ENCODE measurements around the gene SPATA31D1.

SPATA31D1 gene

GRCh38 chr9:82022121-82022520 lies 33.5 kb downstream of the SPATA31D1 start:
- no peak for DNase-seq (ENCODE audit: low spot score)

- no peak for DNase-seq (ENCODE audit: low spot score)
These were observed 36.3 kb downstream of the SPATA31D1 start for GRCh38 chr9:82024908-82025307.

GRCh38 chr9:82031538-82032280 lies 43.1 kb downstream of the SPATA31D1 start:
- no peak for DNase-seq (ENCODE audit: low spot score)

- no peak for DNase-seq (ENCODE audit: low spot score)
These were observed 46.6 kb downstream of the SPATA31D1 start for GRCh38 chr9:82034956-82035731.

GRCh38 chr9:82036086-82036485 lies 47.5 kb downstream of the SPATA31D1 start:
- DNase-seq (ENCODE audit: low spot score), result no peak

- no peak for DNase-seq (ENCODE audit: low spot score)
These were observed 48.6 kb downstream of the SPATA31D1 start for GRCh38 chr9:82037126-82037525.

GRCh38 chr9:82038897-82039296 lies 50.3 kb downstream of the SPATA31D1 start:
- DNase-seq (ENCODE audit: low spot score), result no peak
